ENCODE data around the gene MAP3K15.

The MAP3K15 gene

DNA sequence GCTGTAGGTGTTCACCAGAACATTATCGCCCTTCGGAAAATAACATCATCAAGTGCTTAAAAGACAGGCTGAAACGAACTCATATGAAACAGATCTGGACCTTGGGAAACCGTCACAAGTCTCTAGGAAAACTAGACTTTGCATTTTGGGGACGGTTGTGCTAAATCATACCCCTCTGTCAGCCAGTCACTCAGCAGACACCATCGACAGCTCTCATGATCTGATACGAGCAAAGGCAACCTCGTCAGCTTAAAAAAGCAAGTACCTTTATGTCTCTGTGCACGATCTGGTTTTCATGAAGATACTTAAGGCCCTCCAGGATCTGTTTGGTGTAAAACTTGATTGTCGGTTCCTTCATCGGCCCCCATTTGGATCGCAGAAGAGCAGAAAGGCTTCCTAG is 123.2 kb downstream of the MAP3K15 start:
- DNase-seq: no peak

DNA sequence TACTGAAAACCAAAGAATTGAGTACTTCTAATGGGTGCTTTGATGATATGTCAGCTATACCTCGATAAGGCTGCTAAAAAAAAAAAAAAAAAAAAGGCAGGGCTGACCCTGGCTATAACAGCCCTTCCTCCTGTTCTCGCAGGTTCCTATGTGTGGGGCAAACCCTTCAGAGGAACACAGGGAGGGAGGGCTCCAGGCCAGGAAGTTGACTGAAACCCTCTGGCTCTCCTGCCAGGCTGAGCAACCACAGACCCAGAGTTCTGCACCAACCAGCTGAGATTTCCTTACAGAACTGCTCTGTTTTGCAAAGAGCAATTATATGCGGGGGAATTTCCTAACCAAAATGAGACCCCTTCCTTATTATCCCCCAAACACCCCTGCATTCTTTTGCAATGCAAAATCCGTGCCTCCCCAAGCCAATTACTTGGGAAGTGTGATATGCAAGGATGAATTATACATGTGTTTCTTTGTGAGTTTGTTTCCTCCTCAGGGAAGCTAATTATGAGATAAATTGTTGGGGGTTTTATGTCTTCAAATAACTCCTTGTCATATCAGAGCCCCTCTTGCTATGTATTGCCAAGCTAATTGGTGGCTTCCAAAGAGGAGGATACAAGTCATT is 126.0 kb downstream of the MAP3K15 start:
- DNase-seq: no peak

DNA sequence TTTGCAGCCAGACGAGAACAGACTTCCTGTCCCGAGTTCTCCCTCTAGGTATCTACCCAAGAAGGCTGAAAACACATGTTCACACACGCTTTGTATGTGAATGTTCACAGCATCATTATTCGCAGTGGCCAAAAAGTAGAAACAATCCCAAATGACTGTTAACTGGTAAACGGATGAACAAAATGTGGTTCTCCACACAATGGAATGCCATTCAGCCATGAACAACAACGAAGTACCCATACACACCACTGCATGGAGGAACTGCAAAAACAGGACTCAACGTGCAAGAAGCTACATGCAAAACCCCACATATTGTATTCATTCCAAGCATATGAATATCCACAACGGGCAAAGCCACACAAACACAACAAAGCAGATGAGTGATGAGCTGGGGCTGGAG is 126.6 kb downstream of the MAP3K15 start:
- DNase-seq: no peak

DNA sequence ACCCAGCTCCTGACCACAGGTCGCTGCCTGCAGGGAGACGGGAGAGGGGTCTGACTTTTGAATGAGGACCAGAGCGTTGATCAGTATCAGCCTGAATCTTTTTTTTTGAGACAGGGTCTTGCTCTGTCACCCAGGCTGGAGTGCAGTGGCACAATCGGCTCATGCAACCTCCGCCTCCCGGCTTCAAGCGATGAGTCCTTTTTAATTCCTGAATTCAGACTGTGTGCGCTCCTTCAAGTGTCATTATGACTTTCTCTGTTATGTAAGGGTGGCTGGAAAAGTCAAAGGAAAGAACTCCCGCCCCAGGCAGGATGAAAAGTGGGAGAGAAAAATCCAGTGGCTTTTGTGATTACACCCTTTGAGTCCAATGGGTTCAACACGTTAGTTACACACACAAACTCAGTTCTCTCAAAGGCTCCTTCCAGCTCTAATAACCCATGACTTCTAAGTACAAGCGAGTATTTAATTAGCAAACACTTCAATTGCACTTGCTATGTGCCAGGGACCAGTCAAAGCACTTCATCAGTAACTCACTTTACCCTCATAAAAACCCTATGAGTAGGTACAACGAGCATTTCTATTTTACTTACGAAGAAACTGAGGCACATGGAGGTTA is 127.1 kb downstream of the MAP3K15 start:
- DNase-seq: no peak

DNA sequence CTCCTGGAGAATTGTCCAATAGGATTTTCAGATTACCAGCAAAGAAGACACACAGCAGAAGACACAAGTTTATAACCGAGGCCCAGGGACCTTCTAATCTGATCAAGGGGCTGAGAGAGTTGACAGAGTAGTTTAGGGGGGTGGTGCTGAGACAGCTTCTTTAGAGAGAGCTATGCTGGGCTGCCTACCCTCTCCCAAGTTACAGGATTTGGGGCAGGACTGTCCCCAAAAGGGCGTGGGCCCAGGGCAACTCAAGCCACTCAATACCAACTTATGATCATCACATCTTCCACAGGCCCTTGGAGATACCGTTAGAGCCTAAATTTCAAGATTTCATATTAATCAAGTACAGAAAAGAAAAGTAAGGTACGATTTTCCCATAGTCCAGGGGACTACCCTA is 128.6 kb downstream of the MAP3K15 start:
- DNase-seq: no peak

DNA sequence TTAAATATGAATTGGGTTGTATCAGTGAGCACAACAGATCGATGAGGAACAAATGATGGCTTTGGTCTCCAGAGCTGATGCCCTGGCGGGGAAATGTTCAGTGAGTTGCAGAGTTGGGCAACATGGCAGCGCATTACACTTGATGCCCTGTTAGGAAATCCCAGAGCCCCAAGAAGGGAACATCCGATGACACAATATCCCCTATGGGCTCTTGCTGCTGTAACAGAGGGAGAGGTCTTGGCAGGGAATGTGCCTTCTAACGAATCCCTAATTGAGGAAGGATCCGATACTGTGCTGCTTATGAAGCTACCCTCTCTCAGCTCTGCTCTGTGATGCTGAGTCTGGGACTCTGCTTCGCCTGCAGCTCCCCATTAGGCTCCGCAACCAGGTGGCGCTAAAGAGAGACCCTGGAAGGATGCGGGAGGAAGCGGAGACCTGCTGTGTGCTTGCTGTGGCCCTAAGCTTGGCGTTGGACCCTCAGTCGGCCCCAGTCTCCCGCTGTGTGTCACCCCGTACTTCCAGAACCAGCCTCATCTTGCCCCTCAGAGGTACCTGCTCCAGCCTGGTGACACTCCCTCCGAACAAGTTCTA is 132.7 kb downstream of the MAP3K15 start:
- no peak for DNase-seq

DNA sequence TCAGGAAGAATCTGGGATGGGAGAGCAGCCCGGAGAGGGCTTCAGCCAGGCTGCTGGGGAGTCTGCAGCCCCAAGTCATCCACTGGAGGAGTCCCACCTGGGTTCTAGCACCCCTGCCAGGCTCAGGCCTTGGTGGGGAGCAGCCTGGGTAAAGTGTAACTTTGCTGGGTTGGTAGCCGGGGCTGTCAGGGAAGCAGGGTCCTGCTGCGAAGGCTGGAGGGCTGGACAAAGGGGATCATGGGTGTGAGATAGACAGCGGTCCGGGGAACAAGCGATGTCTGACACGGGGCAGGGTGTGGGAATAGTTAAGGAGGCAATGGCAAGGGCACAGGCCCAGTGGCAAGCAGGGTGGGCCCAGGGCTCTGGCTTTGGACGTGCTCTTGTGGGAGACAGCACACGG is 134.0 kb downstream of the MAP3K15 start:
- no peak for DNase-seq

DNA sequence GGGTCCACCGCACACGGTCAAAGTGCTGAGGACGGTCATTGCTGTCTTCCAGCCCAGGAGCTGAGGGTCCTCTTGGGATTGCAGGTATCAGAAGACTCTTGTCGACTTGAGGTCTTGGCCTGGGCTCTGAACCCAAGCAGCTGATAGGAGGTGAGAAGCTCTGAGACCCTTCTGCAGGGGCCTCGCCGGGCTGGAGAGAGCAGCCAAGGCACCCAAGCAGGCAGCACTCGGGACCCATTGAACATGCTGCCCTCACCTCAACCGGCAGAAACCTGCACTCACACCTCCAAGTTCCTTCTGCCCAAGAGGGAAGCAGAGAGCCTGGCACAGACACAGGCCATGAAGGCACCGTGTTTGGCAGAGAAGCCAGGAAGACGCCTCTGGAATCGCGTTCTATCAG is 137.5 kb downstream of the MAP3K15 start:
- no peak for DNase-seq

DNA sequence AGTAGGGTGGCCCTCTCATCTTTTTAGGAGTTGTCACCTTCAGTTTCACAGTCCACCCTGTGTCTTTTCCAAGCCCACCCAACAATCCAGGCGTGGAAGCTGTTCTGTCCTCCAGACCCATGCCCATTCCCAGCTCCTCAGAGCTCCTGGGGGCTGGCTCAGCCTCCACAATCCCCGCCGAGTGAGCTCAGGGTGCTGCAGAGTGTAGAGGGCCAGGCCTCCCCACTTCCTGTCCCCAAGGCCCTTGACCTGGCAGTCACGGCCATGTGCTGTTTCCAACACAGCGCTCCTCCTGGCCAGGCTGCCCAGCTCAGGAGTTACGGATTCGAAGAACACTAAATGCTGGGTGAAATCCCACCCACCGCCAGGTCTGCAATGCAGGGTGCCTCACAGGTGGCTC is 139.8 kb downstream of the MAP3K15 start:
- DNase-seq: no peak

DNA sequence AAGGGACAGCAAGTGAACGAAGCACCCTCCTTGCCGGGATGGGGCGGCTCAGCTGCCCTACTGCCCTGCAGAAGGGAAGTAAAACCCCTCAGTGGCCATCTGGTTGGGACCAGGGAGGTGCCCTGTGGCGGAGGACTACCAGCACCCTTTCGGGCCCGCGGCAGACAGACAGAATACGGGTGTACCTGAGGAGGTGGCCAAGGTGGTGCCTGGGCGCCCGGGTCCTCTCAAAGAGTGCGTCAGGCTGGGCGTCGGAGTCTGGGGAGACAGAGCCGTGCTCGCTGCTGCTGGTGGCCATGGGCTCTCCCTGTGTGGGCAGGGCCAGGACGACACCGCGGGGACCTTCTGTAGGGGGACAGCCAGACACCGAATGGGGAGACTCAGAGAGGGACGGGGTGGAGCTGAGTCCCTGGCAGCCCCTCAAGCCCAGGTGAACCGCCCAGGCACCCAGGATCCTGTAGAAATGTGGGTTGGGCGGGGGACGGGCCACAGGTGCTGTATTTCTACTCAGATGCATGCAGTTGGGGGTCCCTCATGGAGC is 141.9 kb downstream of the MAP3K15 start:
- DNase-seq: no peak

DNA sequence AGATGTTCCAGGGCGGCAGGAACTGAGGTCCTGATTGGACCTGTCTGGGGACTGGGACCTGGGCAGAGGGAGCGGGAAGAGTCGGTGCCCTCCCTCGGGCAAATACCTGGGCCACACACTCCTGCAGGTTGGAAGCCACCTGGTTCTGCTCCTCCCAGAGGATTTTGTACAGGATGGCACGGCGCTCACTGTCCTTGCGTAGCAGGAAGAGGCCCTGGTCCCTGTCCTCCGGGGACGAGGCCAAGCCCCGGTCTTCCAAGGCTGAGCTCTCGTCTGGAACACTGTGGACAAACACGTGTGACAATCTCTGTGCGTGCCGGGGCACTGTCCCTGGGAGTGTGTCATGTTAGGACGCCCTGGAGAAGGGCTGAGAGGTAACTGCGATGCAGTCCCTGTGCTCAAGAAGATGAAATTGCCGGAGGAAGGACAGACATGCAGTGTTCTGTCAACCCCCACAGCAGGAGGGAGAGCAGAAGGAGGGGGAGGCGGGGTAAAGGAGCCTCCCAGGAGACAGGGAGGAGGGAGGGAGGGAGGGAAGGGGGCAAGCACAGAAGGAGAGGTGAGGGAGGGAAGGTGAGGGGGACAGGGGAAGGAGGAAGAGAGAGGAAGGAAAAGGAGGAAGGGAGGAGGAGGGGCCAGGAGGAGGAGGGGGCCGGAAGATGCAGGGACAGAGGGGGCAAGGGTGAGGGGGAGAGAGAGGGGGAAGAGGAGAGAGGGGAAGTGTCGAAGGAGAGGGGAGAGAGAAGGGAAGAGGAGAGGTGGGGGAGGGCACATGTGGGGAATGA is 142.6 kb downstream of the MAP3K15 start:
- DNase-seq: no peak

DNA sequence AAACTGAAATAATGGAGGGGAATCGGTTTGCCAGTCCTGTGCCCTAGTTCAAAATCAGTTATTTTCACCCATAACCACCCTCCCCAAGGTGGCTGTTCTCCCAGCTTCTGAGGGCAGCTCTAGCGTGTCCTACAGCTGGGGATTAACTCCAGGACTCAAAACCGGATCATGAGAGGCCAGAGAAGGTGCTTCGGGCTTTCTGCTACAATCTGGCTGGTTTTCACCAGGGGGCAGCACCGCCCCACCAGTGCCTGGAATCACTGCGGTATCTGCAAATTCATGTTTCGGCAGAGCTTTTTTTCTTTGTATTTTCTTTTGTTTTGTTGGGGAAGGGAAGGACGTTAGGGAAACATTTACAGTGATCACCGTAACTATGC is 143.2 kb downstream of the MAP3K15 start:
- DNase-seq: peak; percentile 63

DNA sequence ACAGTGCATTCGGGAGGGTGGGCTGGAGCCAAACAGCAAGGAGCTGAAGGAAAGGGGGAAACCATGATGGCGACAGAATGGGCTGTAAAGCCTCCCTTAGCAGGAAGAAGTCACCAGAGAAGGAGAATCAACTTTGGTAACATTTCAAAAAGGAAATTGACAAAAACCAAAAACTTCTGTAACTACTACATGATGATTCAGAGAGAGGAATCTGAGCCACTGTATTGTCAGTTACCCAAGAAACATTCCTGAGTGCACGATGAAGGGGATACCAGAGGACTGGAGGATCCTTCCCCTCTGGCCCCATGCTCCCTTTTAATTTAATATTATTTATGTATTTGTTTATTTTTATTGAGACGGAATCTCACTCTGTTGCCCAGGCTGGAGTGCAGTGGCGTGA is 145.2 kb downstream of the MAP3K15 start:
- DNase-seq: peak; percentile 47

DNA sequence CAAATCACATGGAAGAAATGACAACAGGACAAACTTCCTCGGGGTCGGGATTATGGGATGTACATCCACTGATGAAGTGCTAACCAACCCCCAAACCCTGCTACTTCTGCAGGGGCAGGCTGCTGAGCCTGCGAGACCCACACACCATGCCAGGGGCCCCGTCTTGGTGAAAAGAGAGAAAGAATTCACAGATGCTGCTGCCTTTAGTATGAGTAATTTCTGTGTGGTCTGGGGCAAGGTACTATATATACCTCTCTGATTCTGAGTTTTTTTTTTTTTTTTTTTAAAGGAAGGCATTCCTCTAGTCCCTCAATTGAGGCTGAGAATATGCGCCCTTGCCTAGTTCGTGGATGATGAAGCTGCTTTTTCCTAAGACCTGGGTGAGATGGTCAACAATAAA is 146.7 kb downstream of the MAP3K15 start:
- DNase-seq: peak; percentile 21

DNA sequence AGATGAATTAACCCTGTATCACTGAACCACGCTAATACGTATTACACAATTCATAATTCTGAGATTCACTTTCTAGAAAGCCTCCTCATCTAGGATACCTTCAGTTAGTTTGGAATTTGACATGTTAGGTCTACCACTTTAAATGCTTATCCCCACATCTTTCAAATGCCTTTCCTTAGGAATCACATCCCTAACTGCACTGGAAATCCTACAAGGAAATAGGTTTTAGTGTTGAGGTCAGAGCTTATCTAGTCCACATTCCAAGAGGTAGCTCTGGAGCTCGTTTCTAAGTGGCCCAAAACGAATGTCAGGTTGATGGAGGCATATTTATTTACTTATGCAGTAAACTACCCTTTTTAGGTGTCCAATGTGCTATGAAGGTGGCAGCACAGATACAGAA is 153.6 kb downstream of the MAP3K15 start:
- DNase-seq: no peak

DNA sequence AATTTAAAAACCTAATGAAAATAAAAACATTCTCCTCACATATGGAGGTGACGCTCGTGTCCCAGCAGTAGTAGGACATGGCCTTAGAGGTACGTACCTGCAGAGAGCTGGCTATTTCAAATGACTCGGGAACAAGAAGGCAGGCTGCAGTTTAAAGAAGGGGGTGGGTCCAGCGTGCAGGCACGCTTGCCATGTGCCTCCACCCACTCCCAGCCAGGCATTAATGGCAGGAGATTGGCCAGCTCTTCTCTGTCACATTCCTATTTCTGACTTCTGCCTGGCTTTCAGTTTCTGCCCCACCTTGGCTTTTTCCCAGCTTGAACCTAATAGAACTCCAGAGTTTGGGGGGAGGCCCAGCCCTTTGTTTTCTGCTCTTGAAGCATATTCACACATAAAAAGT is 154.4 kb downstream of the MAP3K15 start:
- no peak for DNase-seq

DNA sequence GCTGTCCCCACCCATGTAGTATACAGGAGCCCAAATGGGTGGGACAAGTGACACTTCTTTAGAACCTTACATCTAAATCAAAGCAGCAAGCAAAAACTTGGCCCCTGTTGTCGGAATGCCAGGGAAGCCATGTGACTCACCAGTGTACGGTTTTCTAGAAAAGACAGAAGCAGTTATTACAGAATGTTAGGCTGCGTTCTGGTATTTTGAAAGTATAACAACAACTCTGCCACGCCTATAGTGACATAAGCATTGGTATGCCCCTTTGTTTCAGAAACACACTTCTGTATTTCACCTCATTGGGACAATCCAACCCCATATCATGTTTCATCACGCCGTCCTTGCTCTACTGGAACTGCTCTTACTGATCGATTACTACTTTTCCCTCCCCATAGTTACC is 156.8 kb downstream of the MAP3K15 start:
- no peak for DNase-seq

DNA sequence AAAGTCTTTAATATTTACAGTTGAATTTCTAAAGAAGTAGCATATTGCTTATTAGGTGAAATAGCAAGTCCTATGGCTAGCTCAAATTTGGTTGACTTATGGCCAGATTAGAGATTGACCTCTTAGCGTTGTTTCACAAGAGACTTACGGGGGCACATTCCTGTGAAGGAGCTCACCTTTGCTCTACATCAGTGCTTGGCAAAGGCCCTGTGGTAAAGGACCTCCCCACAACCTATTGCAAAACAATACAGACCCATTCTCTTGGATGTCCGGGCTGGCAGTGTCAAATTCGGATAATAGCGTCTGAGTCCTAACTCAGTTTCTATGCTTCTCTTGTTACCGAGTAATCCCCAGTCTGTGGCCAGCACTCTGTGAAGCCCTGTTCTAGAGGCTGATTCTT is 160.7 kb downstream of the MAP3K15 start:
- DNase-seq: no peak

DNA sequence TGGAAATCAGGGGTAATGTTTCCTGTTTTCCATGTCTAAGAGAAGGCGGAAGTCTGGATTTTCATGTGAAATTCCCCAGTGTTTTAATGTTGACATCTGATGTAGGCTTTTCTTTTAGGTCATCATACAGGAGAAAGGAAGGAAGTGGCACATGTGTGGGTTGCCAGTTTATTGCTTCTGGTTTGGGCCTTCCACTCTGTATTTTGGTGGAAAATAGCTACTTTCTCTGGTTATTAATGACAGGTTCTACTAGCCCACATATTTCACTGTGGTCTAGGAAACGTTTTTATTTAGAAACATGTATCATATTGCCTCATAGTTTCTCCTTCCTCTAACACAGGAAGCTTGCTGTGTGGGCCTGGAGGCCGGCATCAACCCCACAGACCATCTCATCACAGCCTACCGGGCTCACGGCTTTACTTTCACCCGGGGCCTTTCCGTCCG is 164.3 kb downstream of the MAP3K15 start:
- no peak for DNase-seq

DNA sequence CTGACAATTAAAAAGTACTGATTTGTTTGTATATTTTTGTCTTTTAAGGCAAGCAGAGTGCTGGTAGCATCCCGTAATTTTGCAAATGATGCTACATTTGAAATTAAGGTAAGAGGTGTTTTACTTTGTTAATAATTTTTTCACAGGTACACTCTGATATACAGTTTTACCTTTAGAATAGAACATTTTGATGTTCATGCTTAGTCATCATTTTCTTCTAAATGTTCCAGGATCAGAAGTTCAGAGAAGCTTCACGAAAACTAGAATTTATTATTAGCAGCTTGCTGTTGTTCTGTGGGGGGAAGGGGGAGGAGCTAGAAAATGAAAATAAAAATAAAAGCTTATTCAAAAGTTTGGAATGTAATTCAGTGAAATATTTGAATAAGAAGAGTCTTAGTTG is 166.0 kb downstream of the MAP3K15 start:
- no peak for DNase-seq

DNA sequence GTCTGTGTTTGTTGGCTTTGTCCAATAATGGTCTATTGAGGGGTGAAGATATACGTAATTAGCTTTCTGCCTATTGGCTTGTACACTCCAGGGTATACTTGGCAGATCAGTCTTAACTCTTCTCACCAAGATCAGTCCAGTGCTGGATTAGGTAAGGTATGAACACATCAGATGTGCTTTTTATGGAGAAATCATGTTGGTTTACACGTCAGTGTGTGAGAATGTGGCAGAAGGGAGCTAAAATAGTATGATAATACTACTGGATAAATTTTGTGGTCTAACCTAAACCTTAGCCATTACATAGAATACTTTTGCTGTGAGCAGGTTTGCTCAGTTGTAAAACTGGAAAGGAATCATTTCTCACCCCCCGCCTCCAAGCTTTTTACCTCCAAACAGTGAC is 167.4 kb downstream of the MAP3K15 start:
- peak; percentile 18 for DNase-seq

DNA sequence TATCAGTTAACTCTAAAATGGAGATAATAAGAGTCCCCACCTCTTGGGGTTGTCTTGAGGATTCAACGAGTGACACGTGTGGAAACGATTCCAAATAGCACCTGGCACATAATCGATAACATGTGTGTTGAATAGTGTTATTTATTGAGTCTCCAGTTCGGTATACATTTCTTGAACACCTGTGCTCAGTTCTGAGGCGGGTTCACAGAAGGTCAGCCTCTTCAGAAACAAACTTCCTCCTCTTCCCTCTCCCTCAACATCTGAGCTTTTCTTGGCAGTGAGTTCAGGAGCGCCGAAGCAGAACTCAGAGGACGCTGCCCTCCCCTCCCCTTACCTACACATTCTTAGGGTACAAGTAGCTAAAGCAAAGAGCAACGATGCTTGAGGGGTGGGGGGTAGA is 170.6 kb downstream of the MAP3K15 start:
- DNase-seq: no peak

DNA sequence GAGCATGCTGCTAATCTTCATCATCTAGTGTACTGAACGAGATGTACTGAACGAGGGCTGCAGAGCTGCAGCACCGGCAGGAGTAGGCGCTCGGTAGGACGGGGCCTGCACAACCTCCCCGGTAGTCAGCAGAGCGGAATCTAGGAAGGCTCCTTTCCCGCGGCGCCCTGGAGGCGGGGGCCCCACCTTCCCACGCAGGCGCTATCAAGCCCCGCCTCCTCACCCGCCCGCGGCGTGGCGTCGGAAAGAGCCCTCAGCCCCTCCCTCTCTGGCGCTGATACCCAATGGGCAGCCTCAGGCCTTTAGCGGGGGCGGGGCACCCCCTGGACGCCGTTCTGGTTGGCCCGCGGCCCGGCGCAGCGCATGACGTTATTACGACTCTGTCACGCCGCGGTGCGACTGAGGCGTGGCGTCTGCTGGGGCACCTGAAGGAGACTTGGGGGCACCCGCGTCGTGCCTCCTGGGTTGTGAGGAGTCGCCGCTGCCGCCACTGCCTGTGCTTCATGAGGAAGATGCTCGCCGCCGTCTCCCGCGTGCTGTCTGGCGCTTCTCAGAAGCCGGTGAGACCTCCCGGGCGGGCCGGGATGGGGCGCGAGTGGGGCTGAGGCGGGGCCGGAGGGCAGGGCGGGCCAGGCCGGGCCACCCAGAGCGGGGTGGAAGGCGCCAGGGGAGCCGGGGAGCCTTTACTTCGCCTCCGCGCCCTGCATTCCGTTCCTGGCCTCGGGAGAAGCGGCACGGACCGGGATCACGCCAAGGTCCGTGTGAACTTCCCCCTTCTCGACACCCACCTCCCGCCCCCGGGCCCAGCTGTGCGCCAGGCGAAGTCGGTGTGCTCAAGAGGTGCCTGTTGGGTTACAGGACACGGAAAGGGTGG is 171.5 kb downstream of the MAP3K15 start, which contains the start of gene PDHA1:
Gene PDHA1 (plus strand): TSS at position 393 of the 874 bp plus-strand sequence. CDS start 111 bp downstream, at position 504.
- DNase-seq: peak; percentile 88
